K562 (cell line): ENCODE data around the gene HOXD12. TPM values are rescaled to one million over a fixed set of nuclear protein-coding genes. Genes with fewer than 3 reads are reported as not detected.

Source experiments
- ELF2 ChIP-seq: fragments of 250-450 bp; sonication (Bioruptor Pico); IDR thresholded peaks from 2 replicates; pipeline ENCODE4 v1.5.0; 2021; ENCODE audit warnings: mild to moderate bottlenecking
- EP400 ChIP-seq: fragments of 450-650 bp; IDR thresholded peaks from 2 replicates; pipeline ENCODE4 v1.6.1; 2017; ENCODE audit warnings: antibody characterized with exemption, mild to moderate bottlenecking, moderate library complexity
- FOS ChIP-seq: IDR thresholded peaks from 3 replicates; pipeline ENCODE4 v1.6.1; 2011; ENCODE audit not compliant: insufficient read length; ENCODE audit errors: extremely low read depth
- GTF2A2 ChIP-seq: IDR thresholded peaks from 2 replicates; pipeline ENCODE4 v1.6.1; 2016; ENCODE audit warnings: mild to moderate bottlenecking, missing genetic modification characterization, missing compliant biosample characterization
- HNRNPL ChIP-seq: fragments of 200-400 bp; formaldehyde crosslinking; IDR thresholded peaks from 2 replicates; pipeline ENCODE4 v1.6.1; 2017; ENCODE audit warnings: low read depth, mild to moderate bottlenecking, low read length
- KLF13 ChIP-seq: fragments of 450-650 bp; IDR thresholded peaks from 2 replicates; pipeline ENCODE4 v1.6.1; 2016; ENCODE audit warnings: missing genetic modification characterization, low read depth, mild to moderate bottlenecking, missing compliant biosample characterization, moderate library complexity, borderline replicate concordance
- MTF1 ChIP-seq: fragments of 250-450 bp; sonication (Bioruptor Pico); IDR thresholded peaks from 2 replicates; pipeline ENCODE4 v1.9.0; 2021; ENCODE audit warnings: moderate library complexity, mild to moderate bottlenecking, inconsistent platforms, borderline replicate concordance
- NCOA4 ChIP-seq: fragments of 450-650 bp; IDR thresholded peaks from 2 replicates; pipeline ENCODE4 v1.6.1; 2018; ENCODE audit warnings: mild to moderate bottlenecking; ENCODE audit not compliant: partially characterized antibody
- NR1H2 ChIP-seq: sonication (generic); formaldehyde crosslinking; IDR thresholded peaks from 2 replicates; pipeline ENCODE4 v1.4.0; 2020; ENCODE audit warnings: mild to moderate bottlenecking, missing genetic modification reagents
- PCBP1 ChIP-seq: fragments of 200-400 bp; formaldehyde crosslinking; IDR thresholded peaks from 2 replicates; pipeline ENCODE4 v1.6.1; 2018; ENCODE audit warnings: mild to moderate bottlenecking, low read depth, low read length; ENCODE audit not compliant: poor library complexity, severe bottlenecking
- RAD51 ChIP-seq: fragments of 450-650 bp; IDR thresholded peaks from 2 replicates; pipeline ENCODE4 v1.7.1; 2016; ENCODE audit warnings: low read depth, mild to moderate bottlenecking, borderline replicate concordance
- RBM39 ChIP-seq: fragments of 200-400 bp; formaldehyde crosslinking; optimal IDR thresholded peaks from 2 replicates; pipeline ENCODE3; 2018; ENCODE audit warnings: low read depth, low read length
- SMAD4 ChIP-seq: fragments of 250-450 bp; sonication (Bioruptor Pico); conservative IDR thresholded peaks from 2 replicates; pipeline ENCODE4 v1.8.0; 2021; ENCODE audit warnings: inconsistent platforms, mild to moderate bottlenecking, moderate library complexity
- SRSF1 ChIP-seq: fragments of 200-400 bp; formaldehyde crosslinking; IDR thresholded peaks from 2 replicates; pipeline ENCODE4 v1.6.1; 2017; ENCODE audit warnings: mild to moderate bottlenecking, low read depth, low read length, moderate library complexity
- SRSF9 ChIP-seq: fragments of 200-400 bp; formaldehyde crosslinking; IDR thresholded peaks from 2 replicates; pipeline ENCODE4 v1.6.1; 2017; ENCODE audit warnings: low read depth, low read length, borderline replicate concordance
- ZKSCAN3 ChIP-seq: fragments of 250-450 bp; sonication (Bioruptor Pico); IDR thresholded peaks from 2 replicates; pipeline ENCODE4 v1.4.0; 2020
- ZKSCAN8 ChIP-seq: fragments of 200-800 bp; sonication (Bioruptor generic); IDR thresholded peaks from 2 replicates; pipeline ENCODE4 v1.6.1; 2016; ENCODE audit warnings: missing genetic modification characterization, missing compliant biosample characterization
- ZNF518B ChIP-seq: fragments of 250-450 bp; sonication (Bioruptor Pico); IDR thresholded peaks from 2 replicates; pipeline ENCODE4 v1.5.0; 2021; ENCODE audit warnings: mild to moderate bottlenecking, moderate library complexity
- ZNF551 ChIP-seq: fragments of 250-450 bp; sonication (Bioruptor Pico); IDR thresholded peaks from 2 replicates; pipeline ENCODE4 v1.5.0; 2021; ENCODE audit warnings: mild to moderate bottlenecking, moderate library complexity
- ZNF561 ChIP-seq: fragments of 450-650 bp; formaldehyde crosslinking; conservative IDR thresholded peaks from 2 replicates; pipeline ENCODE4 v1.4.0; 2020; ENCODE audit warnings: mild to moderate bottlenecking, moderate library complexity
- ZNF668 ChIP-seq: fragments of 250-450 bp; sonication (Bioruptor Pico); IDR thresholded peaks from 2 replicates; pipeline ENCODE4 v1.8.0; 2022; ENCODE audit warnings: mild to moderate bottlenecking, inconsistent platforms
- polyA plus RNA-seq, 8 experiments: library from polyadenylated mRNA; depleted of rRNA in 4 of 8; stranded (reverse) in 5 of 8; unstranded in 3 of 8; fragments of >200 nt; fragmentation: Nextera tagmentation in 2 of 8; fragmentation: Illumina TruSeq in 1 of 8; extraction: Ambion mirVana in 2 of 8; extraction: Trizol in 1 of 8; gene quantifications; 2 replicates each; pipeline versions ENCODE4 v1.2.1 to v1.2.3, GENCODE V29; 2011 to 2014; ENCODE audit warnings: inconsistent platforms in 1 of 8, missing spikeins in 1 of 8
- total RNA-seq, 7 experiments: library from RNA; depleted of rRNA in 6 of 7; stranded (reverse); fragments of >200 nt in 6 of 7; fragmentation: Illumina TruSeq in 2 of 7; extraction: Trizol in 2 of 7; gene quantifications; 2 replicates each; pipeline versions ENCODE4 v1.2.1 to v1.2.3, GENCODE V29; 2011 to 2021; ENCODE audit warnings: low replicate concordance in 1 of 7
- TF ChIP-seq, protein P1 (sequence below): sonication (generic); IDR thresholded peaks from 2 replicates; pipeline ENCODE4 v1.6.1; 2016

Gene HOXD12
- total and polyA plus RNA-seq, 9 of the 15 experiments (the other 6 are each of a cell fraction or from before 2014, with no cell fraction given): not detected

- no peak for TF ChIP-seq NCOA4
- TF ChIP-seq, protein P1, sequence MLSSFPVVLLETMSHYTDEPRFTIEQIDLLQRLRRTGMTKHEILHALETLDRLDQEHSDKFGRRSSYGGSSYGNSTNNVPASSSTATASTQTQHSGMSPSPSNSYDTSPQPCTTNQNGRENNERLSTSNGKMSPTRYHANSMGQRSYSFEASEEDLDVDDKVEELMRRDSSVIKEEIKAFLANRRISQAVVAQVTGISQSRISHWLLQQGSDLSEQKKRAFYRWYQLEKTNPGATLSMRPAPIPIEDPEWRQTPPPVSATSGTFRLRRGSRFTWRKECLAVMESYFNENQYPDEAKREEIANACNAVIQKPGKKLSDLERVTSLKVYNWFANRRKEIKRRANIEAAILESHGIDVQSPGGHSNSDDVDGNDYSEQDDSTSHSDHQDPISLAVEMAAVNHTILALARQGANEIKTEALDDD: no peak
- no peak for TF ChIP-seq GTF2A2 (tag)
- TF ChIP-seq ZNF668 (CRISPR knock-in tag): no peak
- TF ChIP-seq ZKSCAN8: no peak
- TF ChIP-seq KLF13: 0 out of 2 replicates have a peak, but pooled peaks have one; percentile 11
- peak; percentile 75 for TF ChIP-seq PCBP1
- no peak for TF ChIP-seq SRSF9
- TF ChIP-seq NR1H2: no peak
- no peak for TF ChIP-seq RAD51
- TF ChIP-seq SMAD4: peak; percentile 68
- TF ChIP-seq RBM39: no peak
- no peak for TF ChIP-seq ZNF518B (CRISPR knock-in tag)
- TF ChIP-seq MTF1 (CRISPR knock-in tag): no peak
- no peak for TF ChIP-seq ZKSCAN3
- no peak for TF ChIP-seq FOS
- no peak for TF ChIP-seq SRSF1
- TF ChIP-seq HNRNPL: no peak
- no peak for TF ChIP-seq ZNF561 (CRISPR knock-in tag)
- TF ChIP-seq ZNF551 (CRISPR knock-in tag): no peak
- TF ChIP-seq EP400: no peak
- TF ChIP-seq ELF2: peak; percentile 73; the same call in 1 of the 2 replicates
These were observed 41.1 kb downstream of the HOXD12 start (continued) for GRCh38 chr2:176140513-176141317.
